ENCODE results near the gene FAAP100. TPM values are rescaled to one million over a fixed set of nuclear protein-coding genes. Genes with fewer than 3 reads are reported as not detected.
"Not testable (repeated sequence)": the region's sequence is repeated elsewhere in the genome, so short reads cannot be mapped to it uniquely, and the experiment has no call there.

FAAP100 gene
- total RNA-seq (2014; rRNA removed) = 27.2 and 31.3 TPM in 2 replicates
- 20.5 TPM for polyA plus RNA-seq (2012)

- DNase-seq (ENCODE audit: low read depth) = peak; percentile 71
Measured at GRCh38 chr17:81552244-81553017, at the start of gene FAAP100. Gene FAAP100 (minus strand): TSS chr17:81552353. CDS start chr17:81552330, 23 bp downstream.

- DNase-seq (ENCODE audit: low read depth) = peak; percentile 68
Measured at GRCh38 chr17:81601525-81602120, 49.5 kb upstream of the FAAP100 start.

GRCh38 chr17:81599719-81600486 lies 47.8 kb upstream of the FAAP100 start:
- DNase-seq (ENCODE audit: low read depth) = peak; percentile 41

GRCh38 chr17:81593105-81593871 lies 41.1 kb upstream of the FAAP100 start:
- DNase-seq (ENCODE audit: low read depth) = no peak

GRCh38 chr17:81591971-81592370 lies 39.8 kb upstream of the FAAP100 start:
- DNase-seq (ENCODE audit: low read depth) = no peak

GRCh38 chr17:81590121-81590520 lies 38.0 kb upstream of the FAAP100 start:
- DNase-seq (ENCODE audit: low read depth) = no peak

GRCh38 chr17:81589612-81590011 lies 37.5 kb upstream of the FAAP100 start:
- DNase-seq (ENCODE audit: low read depth) = no peak

- no peak for DNase-seq (ENCODE audit: low read depth)
Measured at GRCh38 chr17:81586096-81586495, 33.9 kb upstream of the FAAP100 start.

GRCh38 chr17:81584771-81585170 lies 32.6 kb upstream of the FAAP100 start:
- not testable (repeated sequence) for DNase-seq (ENCODE audit: low read depth)

- no peak for DNase-seq (ENCODE audit: low read depth)
Measured at GRCh38 chr17:81583589-81584342, 31.6 kb upstream of the FAAP100 start.

- no peak for DNase-seq (ENCODE audit: low read depth)
Measured at GRCh38 chr17:81582749-81583148, 30.6 kb upstream of the FAAP100 start.

GRCh38 chr17:81582341-81582740 lies 30.2 kb upstream of the FAAP100 start:
- DNase-seq (ENCODE audit: low read depth) = peak; percentile 51

- no peak for DNase-seq (ENCODE audit: low read depth)
Measured at GRCh38 chr17:81581758-81582157, 29.6 kb upstream of the FAAP100 start.

- no peak for DNase-seq (ENCODE audit: low read depth)
Measured at GRCh38 chr17:81580481-81580880, 28.3 kb upstream of the FAAP100 start.

- no peak for DNase-seq (ENCODE audit: low read depth)
Measured at GRCh38 chr17:81579821-81580321, 27.7 kb upstream of the FAAP100 start.

- no peak for DNase-seq (ENCODE audit: low read depth)
Measured at GRCh38 chr17:81579298-81579697, 27.1 kb upstream of the FAAP100 start.

GRCh38 chr17:81578561-81579225 lies 26.5 kb upstream of the FAAP100 start:
- DNase-seq (ENCODE audit: low read depth) = no peak

GRCh38 chr17:81578038-81578441 lies 25.9 kb upstream of the FAAP100 start:
- DNase-seq (ENCODE audit: low read depth) = no peak

GRCh38 chr17:81577278-81578000 lies 25.3 kb upstream of the FAAP100 start:
- DNase-seq (ENCODE audit: low read depth) = peak; percentile 86
